Upper lobe of left lung (tissue), 6 donors: ENCODE measurements around the gene SNCB. TPM values are rescaled to one million over a fixed set of nuclear protein-coding genes. Genes with fewer than 3 reads are reported as not detected.
A peak's percentile ranks its signal among the peaks of the same experiment; 100 is the strongest.

ENCODE experiments used
- ATAC-seq, 2 donors: fragments of 200-7000 bp; cut with Tn5 transposase; one replicate each; pipeline ENCODE4 v1.9.1; 2022; ENCODE audit warnings: mild to moderate bottlenecking in 2 of 2, moderate library complexity in 2 of 2; ENCODE audit not compliant: low FRiP score in 2 of 2
- DNase-seq, 2 donors: peaks; one replicate each; pipeline ENCODE4 v3.0.0-alpha.2; 2019 to 2020
- H3K27ac ChIP-seq, 4 donors: fragments of 200-600 bp; sonication (generic); one replicate each; pipeline ENCODE4 v1.5.1; 2016 to 2019
- H3K27me3 ChIP-seq, 4 donors: fragments of 200-600 bp; sonication (generic); one replicate each; pipeline ENCODE4 v1.5.1; 2017 to 2019
- H3K36me3 ChIP-seq, 4 donors: fragments of 200-600 bp; sonication (generic); one replicate each; pipeline ENCODE4 v1.5.1; 2016 to 2019
- H3K4me1 ChIP-seq, 4 donors: fragments of 200-600 bp; sonication (generic); one replicate each; pipeline ENCODE4 v1.5.1; 2018 to 2019
- H3K4me3 ChIP-seq, 4 donors: fragments of 200-600 bp; sonication (generic); one replicate each; pipeline ENCODE4 v1.5.1; 2017 to 2019; ENCODE audit warnings: mild to moderate bottlenecking in 2 of 4, moderate library complexity in 1 of 4
- H3K9me3 ChIP-seq, 4 donors: fragments of 200-600 bp; sonication (generic); one replicate each; pipeline ENCODE4 v1.5.1; 2018 to 2019
- EP300 ChIP-seq, 4 donors: sonication (generic); formaldehyde crosslinking; IDR thresholded peaks; one replicate each; pipeline ENCODE4 v1.5.1; 2017; ENCODE audit warnings: antibody characterized with exemption in 4 of 4, control low read depth in 2 of 4
- POLR2A ChIP-seq, 4 donors: fragments of 450-650 bp; IDR thresholded peaks; one replicate each; pipeline ENCODE4 v1.5.1; 2016 to 2017; ENCODE audit warnings: antibody characterized with exemption in 4 of 4, mild to moderate bottlenecking in 2 of 4
- POLR2AphosphoS5 ChIP-seq, 2 donors: sonication (generic); formaldehyde crosslinking; IDR thresholded peaks; one replicate each; pipeline ENCODE4 v1.5.1; 2017; ENCODE audit warnings: antibody characterized with exemption in 2 of 2
- WGBS, 2 donors: methylation state at CpG; one replicate each; pipeline ENCODE4 v1.1.5; 2017 to 2018; 5-methylcytosine and 5-hydroxymethylcytosine counted together
- total RNA-seq, 6 donors: library from RNA; depleted of rRNA in 4 of 6; stranded (reverse); fragments of >200 nt in 4 of 6; gene quantifications; one replicate each; pipeline versions ENCODE4 v1.1.0 to v1.2.1, GENCODE V29; 2016 to 2021
- TF ChIP-seq, protein P1 (sequence below), 6 experiments: fragments of 450-650 bp in 4 of 6; fragments of 200-600 bp in 2 of 6; sonication (generic) in 2 of 6; IDR thresholded peaks; one replicate each; pipeline ENCODE4 v1.5.1; 2016 to 2019; ENCODE audit warnings: antibody characterized with exemption in 6 of 6
- donor health status: DM: no; HTN: no; CAD: no; lungs with moderate emphysema.
- donor health status: DM: no; HTN: yes; CAD: no; lungs with severe emphysema.

SNCB gene
- total RNA-seq, 6 donors from 2014 or later: not detected

DNA sequence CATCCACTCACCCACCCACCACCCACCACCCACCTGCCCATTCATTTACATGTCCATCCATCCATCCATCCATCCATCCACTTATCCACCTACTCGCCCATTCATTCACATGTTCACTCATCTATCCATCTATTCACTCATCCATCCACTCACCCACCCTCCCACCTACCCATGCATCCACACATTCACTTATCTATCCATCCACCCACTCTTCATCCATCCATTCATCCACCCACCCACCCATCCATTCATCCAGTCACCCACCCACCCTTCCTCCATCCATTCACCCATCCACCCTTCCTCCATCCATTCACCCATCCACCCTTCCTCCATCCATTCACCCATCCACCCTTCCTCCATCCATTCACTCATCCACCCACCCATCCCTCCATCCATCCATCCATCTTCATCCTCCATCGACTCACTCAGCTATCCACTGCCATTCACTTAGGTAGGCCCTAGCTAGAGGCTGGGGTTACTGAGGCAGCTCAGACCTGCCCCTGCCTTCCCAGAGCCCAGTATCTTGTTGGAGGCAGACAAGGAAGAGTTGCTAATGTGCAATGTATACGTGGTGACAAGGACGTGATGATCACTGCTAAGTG lies 29.6 kb upstream of the SNCB start:
- Histone ChIP-seq H3K4me3 (no peak overlapping the region), H3K27ac (no peak overlapping the region), H3K27me3 (peaks cover 0 to 4% (median 0%) of the 10 kb centered on the region in 4 donors), H3K9me3 (no peaks in the 10 kb centered on the region), H3K36me3 (peaks cover 0 to 28% (median 12%) of the 10 kb centered on the region in 4 donors), H3K4me1 (peaks cover 14 to 26% (median 16%) of the 10 kb centered on the region in 4 donors)
- DNase-seq: no peak
- TF ChIP-seq POLR2A (IDR thresholded peaks at IDR 0.05): no peak
- no peak for TF ChIP-seq POLR2AphosphoS5 (IDR thresholded peaks at IDR 0.05)
- TF ChIP-seq, protein P1, sequence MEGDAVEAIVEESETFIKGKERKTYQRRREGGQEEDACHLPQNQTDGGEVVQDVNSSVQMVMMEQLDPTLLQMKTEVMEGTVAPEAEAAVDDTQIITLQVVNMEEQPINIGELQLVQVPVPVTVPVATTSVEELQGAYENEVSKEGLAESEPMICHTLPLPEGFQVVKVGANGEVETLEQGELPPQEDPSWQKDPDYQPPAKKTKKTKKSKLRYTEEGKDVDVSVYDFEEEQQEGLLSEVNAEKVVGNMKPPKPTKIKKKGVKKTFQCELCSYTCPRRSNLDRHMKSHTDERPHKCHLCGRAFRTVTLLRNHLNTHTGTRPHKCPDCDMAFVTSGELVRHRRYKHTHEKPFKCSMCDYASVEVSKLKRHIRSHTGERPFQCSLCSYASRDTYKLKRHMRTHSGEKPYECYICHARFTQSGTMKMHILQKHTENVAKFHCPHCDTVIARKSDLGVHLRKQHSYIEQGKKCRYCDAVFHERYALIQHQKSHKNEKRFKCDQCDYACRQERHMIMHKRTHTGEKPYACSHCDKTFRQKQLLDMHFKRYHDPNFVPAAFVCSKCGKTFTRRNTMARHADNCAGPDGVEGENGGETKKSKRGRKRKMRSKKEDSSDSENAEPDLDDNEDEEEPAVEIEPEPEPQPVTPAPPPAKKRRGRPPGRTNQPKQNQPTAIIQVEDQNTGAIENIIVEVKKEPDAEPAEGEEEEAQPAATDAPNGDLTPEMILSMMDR (IDR thresholded peaks at IDR 0.05): no peak
- no peak for TF ChIP-seq EP300 (IDR thresholded peaks at IDR 0.05)
- ATAC-seq: no peak
- WGBS, 2 donors: 81 to 83% methylated on average over 4 of the region's 4 CpGs

- peak overlapping the region in 3 of 4 donors; percentile 44 to 60 (median 48) for H3K27ac ChIP-seq
- peaks cover 0 to 32% (median 17%) of the 10 kb centered on the region in 4 donors for H3K36me3 ChIP-seq
- no peaks in the 10 kb centered on the region for H3K27me3 ChIP-seq
- 72 to 79% methylated on average over 7 of the region's 7 CpGs for WGBS, 2 donors
- ATAC-seq (no peak), DNase-seq (no peak)
- H3K9me3 ChIP-seq: no peaks in the 10 kb centered on the region
- TF ChIP-seq, protein P1 (IDR thresholded peaks at IDR 0.05): no peak
- TF ChIP-seq EP300 (IDR thresholded peaks at IDR 0.05) (no peak), POLR2A (IDR thresholded peaks at IDR 0.05) (no peak), POLR2AphosphoS5 (IDR thresholded peaks at IDR 0.05) (no peak)
- no peak overlapping the region for H3K4me3 ChIP-seq
- H3K4me1 ChIP-seq: peaks cover 14 to 26% (median 16%) of the 10 kb centered on the region in 4 donors
Measured at GRCh38 chr5:176659512-176659839, 29.1 kb upstream of the SNCB start.

GRCh38 chr5:176658817-176659511 lies 28.6 kb upstream of the SNCB start:
- 40 to 58% methylated on average over 8 to 11 of the region's 11 CpGs for WGBS, 2 donors
- H3K27me3 ChIP-seq: no peaks in the 10 kb centered on the region
- peak overlapping the region in 3 of 4 donors; percentile 44 to 60 (median 48) for H3K27ac ChIP-seq
- H3K36me3 ChIP-seq: peaks cover 0 to 38% (median 21%) of the 10 kb centered on the region in 4 donors
- H3K9me3 ChIP-seq: no peaks in the 10 kb centered on the region
- TF ChIP-seq EP300 (IDR thresholded peaks at IDR 0.05) (no peak), POLR2A (IDR thresholded peaks at IDR 0.05) (no peak), POLR2AphosphoS5 (IDR thresholded peaks at IDR 0.05) (no peak)
- TF ChIP-seq, protein P1 (IDR thresholded peaks at IDR 0.05): no peak
- DNase-seq (no peak), ATAC-seq (peak in 1 of 2 donors; percentile 53)
- H3K4me3 ChIP-seq: peak overlapping the region in 1 of 4 donors; percentile 12
- H3K4me1 ChIP-seq: peaks cover 14 to 26% (median 16%) of the 10 kb centered on the region in 4 donors

DNA sequence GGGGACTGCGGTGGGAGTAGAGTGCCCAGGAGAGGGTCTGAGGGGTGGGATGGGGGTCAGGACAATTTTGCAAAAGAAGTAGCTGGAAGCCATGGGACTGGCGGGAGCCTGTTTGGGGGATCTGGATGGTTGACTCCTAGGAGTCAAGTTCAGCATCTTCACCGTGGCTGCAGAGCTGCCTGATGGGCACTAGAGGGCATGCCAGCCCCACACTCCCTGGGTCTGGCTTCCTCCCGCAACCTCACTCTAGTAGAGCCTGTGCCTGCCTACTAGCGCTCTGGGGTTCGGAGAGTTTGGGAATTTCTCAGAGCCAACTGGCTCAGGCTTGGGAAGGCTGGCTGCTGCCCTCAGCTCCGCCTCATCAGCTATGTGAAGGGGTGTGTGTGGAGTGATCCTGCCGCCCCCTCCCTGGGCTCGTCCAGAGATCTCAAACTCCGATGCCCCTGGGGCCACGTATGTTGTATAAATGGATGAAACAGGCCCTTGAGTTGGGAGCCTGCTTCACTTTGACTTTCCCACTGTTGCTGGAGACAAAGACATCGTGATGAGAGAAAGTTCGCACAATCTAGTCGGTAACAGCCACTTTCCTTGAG lies 27.8 kb upstream of the SNCB start:
- H3K36me3 ChIP-seq: peaks cover 0 to 46% (median 27%) of the 10 kb centered on the region in 4 donors
- peak overlapping the region in 1 of 4 donors; percentile 48 for H3K27ac ChIP-seq
- TF ChIP-seq POLR2AphosphoS5 (IDR thresholded peaks at IDR 0.05): no peak
- TF ChIP-seq, protein P1 (IDR thresholded peaks at IDR 0.05): peak; percentile 63 to 78 (median 69)
- ATAC-seq (peak; percentile 73 to 85), DNase-seq (peak in 1 of 2 donors; percentile 71)
- H3K27me3 ChIP-seq: no peaks in the 10 kb centered on the region
- no peaks in the 10 kb centered on the region for H3K9me3 ChIP-seq
- H3K4me3 ChIP-seq: no peak overlapping the region
- H3K4me1 ChIP-seq: peaks cover 14 to 26% (median 16%) of the 10 kb centered on the region in 4 donors
- WGBS, 2 donors: 61 to 67% methylated on average over 10 to 13 of the region's 14 CpGs
